ENCODE results near the gene MRPL38. TPM values are rescaled to one million over a fixed set of nuclear protein-coding genes. Genes with fewer than 3 reads are reported as not detected.

Gene MRPL38
- total RNA-seq, 1 experiment from 2014 or later = 108 TPM

DNA sequence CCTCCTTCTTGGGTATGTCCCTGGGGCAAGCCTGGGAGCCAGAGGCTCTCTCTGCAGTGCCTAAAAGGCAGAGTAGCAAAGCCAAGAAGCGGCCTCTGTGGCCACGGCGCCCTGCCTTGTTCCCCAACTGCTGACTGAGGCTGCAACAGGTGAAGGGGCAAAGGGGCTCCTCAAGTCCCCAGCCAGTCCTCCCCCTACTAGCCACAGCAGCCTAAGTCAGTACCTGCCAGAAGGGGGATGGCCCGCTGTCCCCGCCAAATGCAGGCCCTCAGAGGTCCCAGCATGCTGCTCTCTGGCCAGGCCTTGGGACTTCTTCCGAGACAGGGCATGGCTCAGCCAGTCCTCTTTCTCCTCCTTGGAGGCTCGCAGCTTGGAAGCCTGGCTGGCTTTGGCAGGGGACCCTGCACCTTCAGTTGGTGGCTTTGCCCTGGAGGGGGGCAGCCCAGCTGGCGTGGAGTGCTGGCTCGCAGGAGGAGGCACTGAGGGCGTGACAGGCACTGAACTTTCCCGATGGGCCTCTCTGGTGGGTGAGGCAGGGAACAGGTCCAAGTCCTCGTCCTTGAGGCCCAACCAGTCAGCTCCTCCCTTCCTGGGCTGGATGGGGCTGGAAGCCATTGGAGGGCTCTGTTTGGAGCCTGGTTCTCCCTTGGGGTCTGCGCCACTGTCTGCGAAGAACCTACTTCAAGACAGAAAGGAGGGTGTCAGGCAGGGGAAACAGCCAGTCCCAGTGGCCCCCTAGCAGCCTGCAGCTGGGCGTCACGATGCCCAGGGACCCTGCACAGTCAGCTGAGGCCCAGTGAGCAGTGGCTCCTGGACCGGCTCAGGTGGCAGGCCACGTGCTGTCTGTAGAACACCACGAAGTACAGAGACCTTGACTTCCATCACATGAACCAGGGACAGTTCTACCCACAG, 18.5 kb upstream of the MRPL38 start:
- no peaks in the 10 kb centered on the region for H4K20me1 ChIP-seq (ENCODE audit: control insufficient read depth, insufficient read depth, insufficient read length)
- no peaks in the 10 kb centered on the region for H3K79me2 ChIP-seq (ENCODE audit: insufficient read depth, low read length)
- H3K14ac ChIP-seq (ENCODE audit: insufficient read depth, low read length) = no peak overlapping the region
- no peak overlapping the region for H3K23ac ChIP-seq (ENCODE audit: insufficient read length, low read depth, low read length)
- no peaks in the 10 kb centered on the region for H3K9me3 ChIP-seq (ENCODE audit: control insufficient read depth, low read depth, low read length)
- Mint-ChIP-seq H3K27me3 (ENCODE audit: low read depth) (no peaks in the 10 kb centered on the region), H3K27ac (no peak overlapping the region), H3K4me3 (no peak overlapping the region), H3K36me3 (ENCODE audit: insufficient read depth in 1 of 3, low read depth in 3 of 3) (peaks cover 2 to 29% (median 11%) of the 10 kb centered on the region in 3 experiments; a peak in 5 of 7 replicates), H3K4me1 (no peaks in the 10 kb centered on the region), H3K9me3 (no peaks in the 10 kb centered on the region)
- no peak overlapping the region for H2BK120ac ChIP-seq (ENCODE audit: low read depth, low read length, poor library complexity, severe bottlenecking)
- H2BK12ac ChIP-seq (ENCODE audit: insufficient read length, low read depth, low read length) = no peak overlapping the region
- no peak overlapping the region for H3K4me2 ChIP-seq (ENCODE audit: insufficient read depth, insufficient read length, low read length)
- H3K4me1 ChIP-seq (ENCODE audit: insufficient read depth, low read length) = no peaks in the 10 kb centered on the region
- H2AK5ac ChIP-seq (ENCODE audit: insufficient read length, low read length) = no peak overlapping the region
- no peak for TF ChIP-seq CTCF (conservative IDR thresholded peaks at IDR 0.05)
- no peak overlapping the region for H2BK20ac ChIP-seq (ENCODE audit: low read depth, low read length, poor library complexity, severe bottlenecking)
- no peak overlapping the region for H3K27ac ChIP-seq (ENCODE audit: insufficient read length, low read depth, low read length)
- H3K56ac ChIP-seq (ENCODE audit: insufficient read length, low read depth, low read length) = no peak overlapping the region
- H3K27me3 ChIP-seq (ENCODE audit: insufficient read depth, low read length) = no peaks in the 10 kb centered on the region
- no peak for DNase-seq
- no CpG with 5 or more reads among the region's 19 CpGs for WGBS (ENCODE audit: extremely low coverage, insufficient read length, low lambda C conversion rate)
- H2AFZ ChIP-seq (ENCODE audit: low read length) = no peak overlapping the region
- H3K23me2 ChIP-seq (ENCODE audit: insufficient read length, low read depth, low read length, poor library complexity, severe bottlenecking) = no peaks in the 10 kb centered on the region
- H2BK5ac ChIP-seq (ENCODE audit: insufficient read length, low read length) = no peak overlapping the region
- no peaks in the 10 kb centered on the region for H3K79me1 ChIP-seq (ENCODE audit: insufficient read depth, low read depth, low read length, poor library complexity, severe bottlenecking)
- H3K9ac ChIP-seq (ENCODE audit: extremely low read depth, insufficient read length, low read length) = no peak overlapping the region
- no peak overlapping the region for H3K18ac ChIP-seq (ENCODE audit: insufficient read length, low read depth, low read length)
- H4K8ac ChIP-seq (replicated peaks; ENCODE audit: insufficient read length, low read depth, low read length) = no peak overlapping the region
- no peak overlapping the region for H2BK15ac ChIP-seq (ENCODE audit: low read depth, low read length)
- H3K4ac ChIP-seq (ENCODE audit: low read depth, low read length) = no peak overlapping the region
- no peak overlapping the region for H3T11ph ChIP-seq (ENCODE audit: low read length)
- H4K5ac ChIP-seq (ENCODE audit: insufficient read length, low read depth, low read length) = no peak overlapping the region
- H4K91ac ChIP-seq (ENCODE audit: insufficient read length, low read depth, low read length) = no peak overlapping the region
